Dermis blood vessel endothelial cell (primary cell): ENCODE data around the gene LILRB5. TPM values are rescaled to one million over a fixed set of nuclear protein-coding genes. Genes with fewer than 3 reads are reported as not detected.
"Not testable (repeated sequence)": the region's sequence is repeated elsewhere in the genome, so short reads cannot be mapped to it uniquely, and the experiment has no call there.

Experiments used
- DNase-seq: peaks from one replicate; pipeline ENCODE4 v3.0.0; 2010
- total RNA-seq: library from RNA; depleted of rRNA; stranded (reverse); fragments of >200 nt; gene quantifications from 2 replicates; pipeline ENCODE4 v1.2.3, GENCODE V29; 2014

The LILRB5 gene
- total RNA-seq, 1 donor from 2014 or later, result not detected

DNA sequence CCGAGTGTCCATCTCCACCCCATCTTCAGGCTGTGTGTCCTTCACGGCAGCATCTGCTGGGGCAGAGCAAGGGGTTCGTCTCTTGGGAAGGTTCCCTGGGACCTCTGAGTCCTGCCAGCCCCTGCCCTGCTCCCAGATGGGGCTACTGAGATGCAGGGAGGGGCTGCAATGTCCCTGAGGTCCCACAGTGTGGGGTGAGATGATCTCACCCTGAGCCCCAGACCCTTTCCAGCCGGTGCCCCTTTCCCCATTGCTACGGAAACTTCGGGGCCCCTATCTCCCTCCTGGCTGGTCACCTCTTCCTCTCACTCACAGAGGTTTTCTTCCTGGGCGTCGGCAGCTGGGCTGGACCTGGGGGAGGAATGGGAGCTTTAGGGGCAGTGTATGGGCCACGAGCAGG lies 18.9 kb upstream of the LILRB5 start:
- DNase-seq, result no peak

DNA sequence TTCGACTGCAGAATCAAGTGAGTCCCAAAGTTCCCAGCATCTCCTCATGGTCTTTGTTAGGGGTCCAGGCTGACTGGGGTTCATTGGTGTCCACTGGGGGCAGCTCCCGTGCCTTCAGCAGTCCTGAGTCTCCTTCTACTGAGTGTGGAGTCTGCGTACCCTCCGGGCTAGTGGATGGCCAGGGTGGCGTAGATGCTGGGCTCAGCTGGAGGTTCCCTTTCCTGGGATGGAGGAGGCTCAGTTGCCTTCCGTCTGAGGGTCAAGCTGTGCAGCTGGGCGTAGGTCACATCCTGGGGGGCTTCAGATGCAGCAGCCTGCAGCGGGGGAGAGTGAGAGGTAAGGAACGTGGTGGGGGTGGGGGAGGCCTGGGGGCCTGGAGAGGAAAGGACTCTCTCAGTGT lies 17.4 kb upstream of the LILRB5 start:
- not testable (repeated sequence) for DNase-seq

DNA sequence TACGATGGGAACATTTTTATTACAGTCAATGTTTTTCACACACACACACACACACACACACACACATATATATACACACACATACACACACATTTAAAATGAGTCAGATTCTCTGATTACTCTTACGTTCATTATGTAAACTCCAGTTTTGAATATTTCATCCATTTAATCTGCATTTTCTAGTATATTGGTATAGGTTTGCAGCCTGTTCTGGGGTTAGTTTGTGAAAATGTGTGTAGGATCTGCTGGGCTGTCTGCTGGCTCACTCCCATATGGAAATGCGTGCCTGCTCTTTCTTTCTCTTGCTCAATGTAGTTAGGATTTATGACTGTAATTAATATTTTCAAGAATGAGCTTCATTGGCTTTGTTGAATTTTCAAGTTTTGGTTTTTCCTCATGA lies 16.7 kb upstream of the LILRB5 start:
- DNase-seq, result no peak

DNA sequence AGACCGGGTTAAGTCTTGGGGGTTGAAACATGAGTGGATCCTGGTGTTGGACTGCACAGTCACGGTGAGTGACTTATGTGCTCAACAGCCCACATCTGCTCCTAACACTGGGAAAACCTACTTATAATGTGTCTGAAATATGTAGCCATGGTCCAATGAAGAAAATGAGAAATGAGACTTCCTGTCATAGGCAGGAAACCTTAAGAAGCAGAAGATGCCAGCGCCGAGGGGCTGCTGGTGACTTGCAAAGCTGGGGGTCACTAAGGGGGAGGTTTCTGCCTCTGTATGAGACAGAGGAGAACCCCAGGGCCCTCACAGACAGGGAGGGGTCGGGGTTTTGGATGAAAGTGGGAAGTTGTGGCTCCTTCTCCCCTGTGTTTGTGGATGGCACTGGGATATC lies 15.1 kb upstream of the LILRB5 start:
- DNase-seq, result not testable (repeated sequence)

DNA sequence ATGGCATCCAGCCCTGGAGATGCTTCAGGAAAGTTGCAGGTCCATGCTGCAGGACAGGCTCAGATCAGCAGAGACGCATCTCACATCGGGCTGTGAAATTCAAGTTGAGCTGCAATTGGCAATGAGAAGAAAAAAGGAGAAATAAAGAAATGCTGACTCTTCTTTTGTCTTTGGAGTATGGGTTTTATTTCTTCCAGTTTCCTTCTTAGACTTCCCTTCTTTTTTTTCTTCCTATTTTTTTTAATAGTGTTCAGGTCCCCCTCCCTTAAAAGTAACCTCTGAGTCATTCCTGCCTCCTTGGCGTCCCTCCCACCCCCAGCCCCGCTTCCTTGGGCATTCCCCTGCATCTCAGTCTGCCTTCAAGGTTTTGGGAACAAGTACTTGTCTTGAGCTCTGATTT lies 14.5 kb upstream of the LILRB5 start:
- DNase-seq, result not testable (repeated sequence)

DNA sequence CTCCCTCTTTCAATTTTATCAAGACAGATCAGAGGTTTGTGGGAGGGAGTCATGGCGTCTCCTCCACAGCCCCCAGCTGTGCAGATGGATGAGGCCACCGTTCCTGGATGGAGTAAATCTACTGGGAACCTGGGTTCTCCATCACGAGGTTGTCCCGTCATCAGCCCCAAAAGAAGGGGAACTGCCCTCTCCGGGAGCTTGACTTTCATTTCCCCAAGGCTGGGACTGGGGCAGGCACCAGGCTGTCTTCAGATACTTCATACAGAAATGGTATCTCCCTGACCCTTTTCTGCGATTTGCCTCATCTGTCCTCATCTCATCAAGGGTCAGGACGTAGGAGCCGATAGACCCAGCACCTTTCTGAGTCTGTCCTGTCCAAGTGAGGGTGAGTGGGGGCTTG lies 14.0 kb upstream of the LILRB5 start:
- DNase-seq, result no peak

DNA sequence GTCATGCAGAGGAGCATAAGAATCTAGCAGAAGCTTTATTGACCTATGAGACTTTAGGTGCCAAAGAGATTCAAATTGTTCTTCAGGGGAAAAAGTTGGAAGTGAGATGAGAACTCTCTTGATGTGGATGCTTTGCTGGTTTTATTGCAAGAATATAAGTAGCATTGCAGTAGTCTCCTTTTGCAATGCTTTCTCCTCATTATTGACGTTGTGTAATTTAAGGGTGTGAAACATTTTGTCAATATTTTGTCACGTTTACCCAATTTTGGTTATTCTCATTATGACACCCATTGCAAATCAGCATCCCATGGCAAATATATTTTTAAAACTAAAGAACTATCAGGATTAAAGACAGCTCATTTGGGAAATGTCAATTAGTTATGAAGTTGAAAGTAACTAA lies 11.9 kb upstream of the LILRB5 start:
- no peak for DNase-seq

DNA sequence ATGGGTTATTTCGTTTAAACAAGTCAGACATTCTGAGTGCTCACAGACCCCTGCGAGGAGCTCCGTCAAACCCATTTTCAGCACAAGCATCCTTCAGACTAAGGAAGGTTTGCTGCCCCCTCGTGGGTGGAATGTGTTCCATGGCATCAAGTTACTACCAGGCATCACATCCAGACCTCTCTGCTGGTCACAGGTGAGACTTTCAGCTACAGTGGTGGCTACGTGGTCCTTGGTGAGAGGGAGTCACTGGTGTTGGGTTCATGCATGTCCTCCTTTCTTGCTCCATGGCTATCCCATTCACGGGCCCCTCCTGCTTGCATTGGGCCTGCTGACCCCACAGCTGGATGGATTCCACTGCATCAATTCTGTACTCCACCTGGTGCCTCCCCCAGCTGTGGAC lies 9.1 kb upstream of the LILRB5 start:
- DNase-seq, result peak; percentile 88

DNA sequence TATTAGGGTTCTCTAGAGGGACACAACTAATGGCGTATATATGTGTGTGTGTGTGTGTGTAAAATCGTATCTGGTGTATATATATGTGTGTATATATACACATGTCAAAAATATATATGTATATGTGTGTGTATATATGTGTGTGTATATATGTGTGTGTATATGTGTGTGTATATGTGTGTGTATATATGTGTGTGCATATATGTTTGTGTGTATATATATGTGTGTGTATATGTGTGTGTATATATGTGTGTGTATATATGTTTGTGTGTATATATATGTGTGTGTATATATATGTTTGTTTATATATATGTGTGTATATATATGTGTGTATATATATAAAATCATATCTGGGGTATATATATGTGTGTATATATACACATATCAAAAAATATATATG lies 5.4 kb upstream of the LILRB5 start:
- no peak for DNase-seq

DNA sequence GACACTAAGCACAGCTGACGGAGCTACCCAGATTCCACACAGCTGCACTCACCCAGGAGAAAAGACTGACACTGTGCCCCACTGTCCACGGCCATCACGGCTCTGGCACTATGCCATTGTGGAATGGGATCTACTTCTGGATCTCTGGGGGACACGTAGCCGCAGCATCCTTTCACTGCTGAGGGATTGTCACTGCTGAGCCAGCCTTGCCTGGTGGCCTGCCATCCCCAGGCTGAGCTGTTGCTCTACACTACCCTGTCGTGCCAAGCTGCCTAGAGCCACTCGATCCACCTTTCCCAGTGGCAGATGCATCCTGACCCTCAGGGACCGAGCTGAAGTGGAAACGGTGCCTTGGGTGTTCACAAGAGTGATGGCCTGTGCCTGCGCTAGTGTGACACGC lies 5.0 kb upstream of the LILRB5 start:
- no peak for DNase-seq

DNA sequence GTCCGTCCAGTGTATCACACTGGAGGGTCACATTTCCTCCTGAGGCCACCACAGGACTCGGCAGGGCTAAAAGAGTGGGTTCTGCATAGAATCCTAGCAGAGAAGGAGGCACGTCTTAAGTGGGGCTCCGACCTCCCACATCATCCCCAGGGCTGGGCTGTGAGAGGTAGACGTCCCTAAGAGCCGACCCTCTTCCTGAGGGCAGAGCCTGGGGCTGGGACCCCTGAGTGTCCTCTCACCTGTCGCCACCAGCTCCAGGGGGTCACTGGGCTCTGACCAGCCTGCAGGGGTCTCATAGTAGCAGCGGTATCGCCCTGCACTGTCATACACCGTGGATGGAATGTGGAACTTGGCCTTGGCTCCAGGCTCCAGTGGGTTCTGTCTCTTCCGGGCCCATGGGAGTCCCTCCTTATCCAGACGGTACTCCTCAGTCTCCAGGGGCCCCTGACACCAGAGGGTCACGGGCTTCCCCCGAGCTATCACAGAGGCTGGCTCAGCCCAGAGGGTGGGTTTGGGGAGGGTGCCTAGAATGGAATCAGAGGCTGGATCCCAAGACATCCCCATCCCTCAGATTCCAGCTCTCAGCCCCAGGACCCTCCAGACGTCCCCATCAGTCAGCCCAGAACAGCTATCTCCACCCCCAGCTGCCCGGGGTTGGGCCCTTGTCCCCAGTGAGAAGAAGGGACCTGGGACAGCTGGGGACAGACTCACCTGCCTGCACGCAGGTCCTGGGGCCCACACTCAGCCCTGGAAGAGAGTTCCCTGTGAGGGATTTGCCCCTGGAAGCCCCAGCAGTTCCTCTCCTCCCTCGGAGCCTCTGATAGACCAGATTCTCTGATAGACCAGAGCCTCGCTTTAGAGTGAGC lies 590 bp downstream of the LILRB5 start:
- DNase-seq, result no peak

DNA sequence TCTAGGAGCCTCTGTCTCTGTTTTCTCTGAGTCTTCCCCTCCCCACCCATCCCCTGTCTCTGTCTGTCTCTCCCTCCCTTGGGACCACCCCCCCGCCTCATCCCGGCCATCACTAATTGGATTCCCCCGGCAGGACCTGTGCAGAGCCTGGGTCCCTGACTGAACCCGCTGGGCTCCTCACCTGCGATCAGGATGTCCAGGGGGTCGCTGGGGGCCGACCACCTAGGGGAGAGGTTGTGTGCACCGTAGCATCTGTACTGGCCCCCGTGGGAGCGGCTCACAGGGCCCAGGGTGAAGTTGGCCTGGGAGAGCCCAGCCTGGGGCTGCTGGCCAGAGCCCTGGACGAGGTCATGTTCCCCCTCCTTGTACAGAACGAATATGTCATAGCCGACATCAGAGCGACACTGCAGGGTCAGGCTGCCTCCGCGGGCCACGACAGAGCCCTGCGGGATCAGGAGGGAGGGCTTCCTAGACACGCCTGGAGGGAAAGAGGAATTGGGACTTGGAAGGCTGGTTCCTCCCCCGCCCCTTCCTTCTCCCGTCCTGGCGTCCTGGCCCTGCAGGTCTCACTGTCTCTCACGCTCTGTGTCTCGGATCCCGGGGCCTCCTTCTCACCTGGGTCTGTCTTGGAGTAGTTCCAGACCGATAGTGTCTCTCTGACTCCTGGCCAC lies 1.8 kb downstream of the LILRB5 start:
- no peak for DNase-seq

DNA sequence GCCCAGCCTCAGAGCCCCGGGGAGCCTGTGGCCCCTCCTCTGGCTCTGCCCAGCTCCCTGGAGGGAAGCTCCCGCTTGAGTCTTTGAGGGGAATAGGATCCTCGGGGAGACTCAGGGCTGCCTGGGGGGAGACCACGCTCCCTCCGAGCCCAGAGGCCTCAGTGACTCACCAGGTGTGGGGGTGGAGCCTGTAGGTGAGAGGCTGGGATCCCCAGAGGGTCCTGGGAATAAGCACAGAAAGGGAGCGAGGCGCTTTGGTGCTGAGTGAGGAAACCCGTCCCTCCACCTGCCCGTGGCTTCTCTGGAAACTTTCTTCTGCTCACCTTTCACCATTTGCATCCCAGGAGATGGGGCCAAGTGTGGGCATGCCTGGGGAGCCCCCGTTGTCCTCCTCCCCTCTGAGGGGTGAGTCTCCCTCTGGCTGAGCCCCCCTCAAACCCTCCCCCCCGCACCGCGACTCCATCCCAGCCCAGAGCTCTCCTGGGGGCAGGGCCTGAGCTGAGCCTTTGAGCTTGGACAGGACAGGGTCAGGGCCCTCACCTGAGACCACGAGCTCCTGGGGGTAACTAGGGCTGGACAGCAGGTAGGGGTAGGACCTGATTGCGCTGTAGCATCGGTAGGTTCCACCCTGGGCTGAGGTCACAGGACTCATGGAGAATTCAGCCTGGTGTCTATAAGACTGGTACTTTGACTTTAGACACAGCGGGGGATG lies 2.7 kb downstream of the LILRB5 start:
- no peak for DNase-seq

DNA sequence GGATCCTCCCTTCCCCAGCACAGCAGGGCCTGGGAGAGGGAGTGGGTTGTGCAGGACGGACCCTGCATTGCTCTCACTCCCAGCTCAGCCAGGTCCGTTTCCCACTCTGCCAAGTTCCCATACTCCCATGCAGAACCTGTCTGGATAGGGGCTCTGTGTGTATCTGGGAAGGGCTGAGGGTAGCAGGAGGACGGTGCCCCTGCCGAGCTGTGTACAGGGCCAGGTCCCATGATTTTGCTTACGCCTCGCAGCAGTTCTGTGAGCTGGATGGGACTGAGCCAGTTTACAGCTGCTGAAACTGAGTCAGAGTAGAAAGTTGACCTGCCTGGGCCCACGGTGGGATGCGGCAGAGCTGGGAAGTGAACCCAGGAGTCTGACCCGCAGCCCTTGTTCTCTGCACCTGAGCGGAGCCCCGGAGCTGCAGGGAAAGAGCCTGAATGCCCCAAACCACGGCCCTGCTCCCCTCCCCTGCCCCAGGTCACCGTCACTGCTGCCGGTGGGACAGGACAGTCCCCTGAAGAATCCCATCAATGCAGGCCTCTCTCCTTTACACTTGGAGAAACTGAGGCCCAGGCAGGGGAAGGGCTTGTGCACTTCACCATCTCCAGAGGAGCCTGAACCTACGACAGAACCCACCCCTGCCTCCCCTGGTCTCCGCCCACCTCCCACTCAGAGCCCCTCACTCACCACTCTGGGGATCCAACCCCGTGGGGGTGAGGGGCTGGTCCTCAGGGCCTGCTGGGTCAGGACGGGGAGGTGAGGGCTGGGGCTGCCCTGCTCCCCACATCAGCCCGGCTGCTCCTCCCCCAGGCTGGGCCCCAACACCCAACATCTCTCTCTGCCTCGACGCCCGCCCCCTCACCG lies 3.5 kb downstream of the LILRB5 start:
- no peak for DNase-seq

DNA sequence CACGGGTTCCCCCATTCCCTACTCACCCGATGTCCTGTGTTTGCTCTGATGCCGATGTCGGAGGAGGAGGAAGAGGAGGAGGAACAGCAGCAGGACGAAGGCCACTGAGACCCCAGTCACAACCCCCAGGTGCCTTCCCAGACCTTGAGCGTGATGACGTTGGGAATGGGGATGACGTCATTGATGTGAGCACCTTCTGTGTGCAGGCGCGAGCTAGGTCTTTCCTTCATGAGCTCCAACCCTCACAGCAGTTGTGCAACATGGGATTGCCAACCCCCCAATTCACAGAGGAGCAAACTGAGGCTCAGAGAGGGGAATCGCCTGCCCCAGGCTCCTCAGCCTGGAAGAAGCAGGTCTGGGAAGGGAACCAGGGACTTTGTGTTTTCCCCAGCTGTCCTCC lies 4.2 kb downstream of the LILRB5 start:
- DNase-seq, result no peak

DNA sequence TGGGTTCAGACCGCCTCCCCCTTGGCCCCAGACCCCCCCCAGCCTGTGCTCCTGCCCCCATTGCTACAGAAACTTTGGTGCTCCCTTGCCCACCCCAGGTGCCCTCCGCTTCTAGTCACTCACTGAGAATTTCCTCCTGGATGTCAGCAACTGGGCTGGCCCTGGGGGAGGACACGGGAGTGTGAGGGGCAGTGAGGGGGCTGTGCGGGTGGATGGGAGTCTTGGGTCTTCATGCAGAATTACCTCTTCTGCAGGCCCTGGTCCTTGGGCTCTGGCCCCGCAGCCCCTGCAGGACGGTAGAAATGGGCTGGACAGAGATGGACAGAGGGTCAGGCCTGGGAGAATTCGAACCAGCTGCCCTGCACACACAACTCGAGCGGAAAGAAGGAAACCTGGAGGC lies 4.8 kb downstream of the LILRB5 start:
- DNase-seq, result no peak

DNA sequence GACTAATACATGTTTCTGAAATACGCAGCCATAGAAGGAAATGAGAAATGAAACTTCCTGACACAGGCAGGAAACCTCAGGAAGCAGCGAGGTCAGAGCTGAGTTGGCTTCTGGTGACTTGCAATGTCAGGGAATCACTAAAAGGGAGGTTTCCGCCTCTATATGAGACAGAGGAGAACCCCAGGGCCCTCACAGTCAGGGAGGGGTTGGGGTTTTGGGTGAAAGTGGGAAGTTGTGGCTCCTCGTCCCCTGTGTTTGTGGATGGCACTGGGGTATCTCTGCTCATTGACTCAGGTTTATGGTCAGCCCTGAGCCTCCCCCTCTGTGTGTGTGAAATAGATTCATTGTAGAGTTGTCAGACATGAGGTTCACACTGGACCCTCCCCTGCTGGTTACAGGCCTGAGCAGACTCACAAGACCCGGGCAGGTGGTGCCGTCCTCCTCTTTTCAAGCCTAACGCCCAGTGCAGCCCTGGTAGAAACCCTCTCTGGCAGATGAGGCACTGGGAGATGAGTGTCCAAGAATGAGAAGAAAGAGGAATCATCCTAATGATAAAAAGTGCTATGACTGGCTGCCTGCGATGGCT lies 9.0 kb downstream of the LILRB5 start:
- peak; percentile 75 for DNase-seq

DNA sequence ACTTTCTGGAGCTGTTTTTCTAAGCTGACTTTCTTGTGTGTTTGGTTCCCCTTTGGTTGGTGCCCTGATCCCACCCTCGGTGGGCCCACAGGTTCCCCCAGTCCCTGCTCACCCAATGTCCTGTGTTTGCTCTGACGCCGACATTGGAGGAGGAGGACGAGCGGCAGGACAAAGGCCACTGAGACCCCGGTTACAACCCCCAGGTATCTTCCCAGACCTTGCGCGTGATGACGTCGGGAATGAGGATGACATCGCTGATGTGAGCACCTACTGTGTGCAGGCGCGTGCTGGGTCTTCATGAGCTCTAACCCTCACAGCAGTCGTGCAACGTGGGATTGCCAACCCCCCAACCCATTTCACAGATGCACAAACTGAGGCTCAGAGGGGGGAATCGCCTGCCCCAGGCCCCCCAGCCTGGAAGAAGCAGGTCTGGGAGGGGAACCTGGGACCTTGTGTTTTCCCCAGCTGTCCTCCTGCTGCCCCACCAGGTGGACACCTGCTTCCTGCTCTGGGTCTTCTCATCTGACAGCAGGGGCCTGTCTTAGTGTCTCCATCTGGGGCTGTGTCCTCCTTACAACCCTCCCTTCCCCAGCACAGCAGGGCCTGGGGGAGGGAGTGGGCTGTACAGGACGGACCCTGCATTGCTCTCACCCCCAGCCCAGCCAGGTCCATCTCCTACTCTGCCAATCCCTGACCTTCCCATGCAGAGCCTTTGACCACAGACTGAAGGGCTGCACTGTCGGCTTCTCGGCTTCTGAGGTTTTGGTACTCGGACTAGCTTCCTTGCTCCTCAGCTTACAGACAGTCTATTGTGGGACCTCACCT lies 9.8 kb downstream of the LILRB5 start:
- no peak for DNase-seq

DNA sequence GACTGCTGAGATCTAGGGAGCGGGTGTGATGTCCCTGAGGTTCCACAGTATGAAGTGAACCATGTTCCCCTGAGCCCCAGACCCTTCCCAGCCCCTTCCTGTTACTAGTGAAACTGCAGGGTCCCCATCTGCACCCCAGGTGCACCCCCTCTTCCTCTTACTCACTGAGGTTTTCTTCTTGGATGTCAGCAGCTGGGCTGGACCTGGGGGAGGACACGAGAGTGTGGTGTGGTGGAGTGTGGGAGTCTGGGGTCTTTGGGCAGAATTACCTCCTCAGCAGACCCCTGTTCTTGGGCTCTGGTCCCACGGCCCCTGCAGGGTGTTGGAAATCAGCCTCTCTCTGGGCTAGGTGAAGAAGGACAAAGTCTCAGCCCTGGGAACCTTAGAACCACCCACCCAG lies 11.1 kb downstream of the LILRB5 start:
- DNase-seq, result no peak

DNA sequence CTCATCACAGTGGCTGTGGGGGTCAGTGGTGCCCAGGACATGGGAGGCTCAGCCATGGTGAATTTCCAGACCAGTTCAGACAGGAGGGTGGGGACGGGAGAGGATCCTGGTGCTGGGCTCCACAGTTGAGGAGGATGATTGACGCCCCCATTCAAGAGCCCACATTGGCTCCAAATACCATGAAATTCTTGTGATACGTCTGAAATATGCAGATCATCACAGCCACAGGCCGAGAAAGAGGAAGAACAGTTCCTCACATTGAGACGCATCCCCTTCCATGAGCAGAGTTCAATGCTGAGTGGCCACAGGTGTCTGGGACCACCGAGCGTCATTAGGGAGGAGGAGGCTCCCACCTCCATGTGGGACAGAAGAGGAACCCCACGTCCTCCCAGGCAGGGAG lies 13.3 kb downstream of the LILRB5 start:
- DNase-seq, result not testable (repeated sequence)

DNA sequence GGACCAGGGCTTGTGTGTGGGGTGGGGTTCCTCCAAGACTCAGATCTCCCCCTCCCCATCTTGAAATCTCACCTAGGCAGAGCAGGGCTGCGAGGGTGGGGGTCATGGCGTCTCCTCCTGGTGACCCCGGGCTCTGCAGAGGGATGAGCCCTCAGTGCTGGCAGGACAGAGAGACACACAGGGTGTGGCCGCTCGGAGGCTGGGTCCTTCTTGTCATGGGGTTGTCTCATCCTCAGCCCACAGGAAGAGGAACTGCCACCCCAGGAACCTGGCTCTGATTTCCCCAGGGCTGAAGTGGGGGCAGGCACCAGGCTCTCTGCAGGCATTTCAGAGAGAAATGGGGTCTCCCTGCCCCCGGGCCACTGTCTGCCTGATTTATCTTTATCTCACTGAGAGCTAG lies 14.4 kb downstream of the LILRB5 start, which contains the start of gene LILRA6:
TSS of gene LILRA6 (minus strand) at position 145 of the 400 bp plus-strand sequence.
- not testable (repeated sequence) for DNase-seq
